Esophagus muscularis mucosa (tissue), 4 donors: ENCODE results near the gene YEATS4.

Source experiments
- CTCF ChIP-seq, 3 experiments: fragments of 200-600 bp in 2 of 3; fragments of 450-650 bp in 1 of 3; sonication (generic) in 2 of 3; IDR thresholded peaks; one replicate each; pipeline ENCODE4 v1.5.1; 2017 to 2019; ENCODE audit warnings: antibody characterized with exemption in 3 of 3, mild to moderate bottlenecking in 2 of 3, moderate library complexity in 1 of 3
- EP300 ChIP-seq: sonication (generic); formaldehyde crosslinking; IDR thresholded peaks from one replicate; pipeline ENCODE4 v1.6.1; 2017; ENCODE audit warnings: antibody characterized with exemption
- POLR2A ChIP-seq: fragments of 450-650 bp; IDR thresholded peaks from one replicate; pipeline ENCODE4 v1.6.1; 2017; ENCODE audit warnings: antibody characterized with exemption, moderate library complexity, mild to moderate bottlenecking, low read depth
- POLR2AphosphoS5 ChIP-seq, 2 donors: sonication (generic); formaldehyde crosslinking; IDR thresholded peaks; one replicate each; pipeline ENCODE4 v1.6.1; 2017; ENCODE audit warnings: antibody characterized with exemption in 2 of 2

GRCh38 chr12:69428351-69429073, 69.0 kb downstream of the YEATS4 start:
- TF ChIP-seq CTCF (IDR thresholded peaks at IDR 0.05) = no peak
- no peak for TF ChIP-seq POLR2AphosphoS5 (IDR thresholded peaks at IDR 0.05)
- TF ChIP-seq POLR2A = no peak
- no peak for TF ChIP-seq EP300
